Right lung (tissue), 5 donors: Measurements from ENCODE around the gene IFITM5. TPM values are rescaled to one million over a fixed set of nuclear protein-coding genes. Genes with fewer than 3 reads are reported as not detected.

ENCODE experiments used
- polyA plus RNA-seq, 5 donors: library from polyadenylated mRNA; unstranded; fragments of 120-200 nt; gene quantifications; one replicate each; pipeline versions ENCODE4 v1.2.1 to v1.2.3, GENCODE V29; 2013; ENCODE audit warnings: inconsistent platforms in 1 of 5, low replicate concordance in 1 of 5; ENCODE audit not compliant: insufficient read length in 5 of 5, insufficient read depth in 1 of 5

The IFITM5 gene
- polyA plus RNA-seq, 5 donors: 0.14 to 0.43 (median 0.33) TPM

Other genes starting within 250 kb of the IFITM5 start
- not detected for gene SCGB1C1, start 106.4 kb downstream of the IFITM5 start, polyA plus RNA-seq
- 10 to 100 TPM; 32.2 to 54.4 (median 45.5) TPM for gene BET1L, start 92.1 kb downstream of the IFITM5 start, polyA plus RNA-seq
- gene RIC8A, start 91.8 kb downstream of the IFITM5 start, polyA plus RNA-seq: 10 to 100 TPM; 60.3 to 94.1 (median 71.1) TPM
- gene SIRT3, start 63.2 kb downstream of the IFITM5 start, polyA plus RNA-seq: 10 to 100 TPM; 24.6 to 35.2 (median 31.2) TPM
- gene PSMD13, start 62.5 kb downstream of the IFITM5 start, polyA plus RNA-seq: 100 to 1,000 TPM; 131 to 161 (median 153) TPM
- under 1 TPM in 3 of 5 donors, not detected in 2; 0.04 to 0.07 (median 0.06) TPM for gene NLRP6, start 21.1 kb downstream of the IFITM5 start, polyA plus RNA-seq
- gene PGGHG, start 10.4 kb downstream of the IFITM5 start, polyA plus RNA-seq: 10 to 100 TPM; 12.3 to 27.9 (median 18.1) TPM
- gene IFITM2, start 8.3 kb upstream of the IFITM5 start, polyA plus RNA-seq: 100 to 1,000 TPM; 108 to 193 (median 143) TPM
- gene IFITM1, start 14.5 kb upstream of the IFITM5 start, polyA plus RNA-seq: 10 to 100 TPM in 4 of 5 donors, 1 to 10 TPM in 1; 9.3 to 14.1 (median 13.2) TPM
- gene IFITM3, start 21.3 kb upstream of the IFITM5 start, polyA plus RNA-seq: 100 to 1,000 TPM; 255 to 655 (median 324) TPM
- 10 to 100 TPM; 40.1 to 62.6 (median 57.2) TPM for gene B4GALNT4, start 70.0 kb upstream of the IFITM5 start, polyA plus RNA-seq
- 10 to 100 TPM in 4 of 5 donors, 1 to 10 TPM in 1; 9.5 to 17.4 (median 13.3) TPM for gene PKP3, start 94.7 kb upstream of the IFITM5 start, polyA plus RNA-seq
- gene SIGIRR, start 115.5 kb upstream of the IFITM5 start, polyA plus RNA-seq: 10 to 100 TPM; 19.0 to 44.1 (median 33.8) TPM
- 1 to 10 TPM; 4.5 to 9.0 (median 6.8) TPM for gene ANO9, start 142.5 kb upstream of the IFITM5 start, polyA plus RNA-seq
- gene PTDSS2, start 150.8 kb upstream of the IFITM5 start, polyA plus RNA-seq: 10 to 100 TPM; 21.2 to 31.5 (median 25.8) TPM
- gene RNH1, start 207.7 kb upstream of the IFITM5 start, polyA plus RNA-seq: 100 to 1,000 TPM in 1 of 5 donors, 10 to 100 TPM in 4; 63.3 to 130 (median 87.3) TPM
- gene HRAS, start 236.1 kb upstream of the IFITM5 start, polyA plus RNA-seq: 10 to 100 TPM; 27.3 to 63.3 (median 38.2) TPM
- 1 to 10 TPM; 2.3 to 5.0 (median 3.3) TPM for gene LRRC56, start 238.0 kb upstream of the IFITM5 start, polyA plus RNA-seq